Measurements from ENCODE around the gene DLX1.
"Not testable (repeated sequence)": the region's sequence is repeated elsewhere in the genome, so short reads cannot be mapped to it uniquely, and the experiment has no call there.

DLX1 gene

GRCh38 chr2:172085460-172086159, at the start of gene DLX1:
Gene DLX1, plus strand, starts transcription at chr2:172085507. Its CDS starts 171 bp downstream, at chr2:172085678.
- no peak for DNase-seq (ENCODE audit: low read depth in 1 of 2, low spot score in 1 of 2)

DNA sequence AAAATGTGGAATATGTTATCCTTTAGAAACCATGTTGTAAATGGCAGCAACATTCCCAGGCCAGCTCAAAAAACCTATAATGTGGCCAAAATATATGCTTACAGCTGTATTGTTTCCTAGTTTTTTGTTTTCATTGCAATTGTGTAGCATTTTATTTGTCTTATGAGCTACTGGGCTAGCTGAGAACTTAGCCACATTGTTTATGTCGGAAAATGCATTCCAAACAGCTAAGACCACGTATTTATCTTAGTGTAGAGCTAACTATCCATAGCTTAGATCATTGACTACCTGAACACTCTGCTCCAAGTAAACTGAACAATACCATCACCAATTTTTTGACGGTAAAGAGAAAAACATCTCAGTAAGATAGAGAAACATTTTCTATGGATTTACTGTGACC, 47.2 kb upstream of the DLX1 start:
- DNase-seq (ENCODE audit: low read depth in 1 of 2, low spot score in 1 of 2) = no peak

DNA sequence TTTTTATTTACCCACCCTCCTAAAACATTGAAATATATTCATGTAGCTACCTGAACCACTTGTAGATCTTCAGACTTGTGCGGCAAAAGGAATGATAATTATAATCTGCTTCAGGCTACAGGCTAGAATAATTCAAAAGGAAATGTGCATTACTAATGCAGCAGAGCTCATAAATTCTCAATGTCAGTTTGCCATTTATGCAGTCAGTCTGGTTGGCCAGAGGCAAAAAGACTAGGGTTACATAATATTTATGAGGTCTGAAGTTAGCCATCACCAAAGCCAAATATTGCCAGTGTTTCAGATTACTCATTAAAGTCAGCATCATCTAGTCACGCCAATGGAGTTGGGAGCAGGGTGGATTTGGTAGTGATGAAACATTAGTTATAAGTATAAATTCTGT, 46.7 kb upstream of the DLX1 start:
- DNase-seq (ENCODE audit: low read depth in 1 of 2, low spot score in 1 of 2) = no peak

DNA sequence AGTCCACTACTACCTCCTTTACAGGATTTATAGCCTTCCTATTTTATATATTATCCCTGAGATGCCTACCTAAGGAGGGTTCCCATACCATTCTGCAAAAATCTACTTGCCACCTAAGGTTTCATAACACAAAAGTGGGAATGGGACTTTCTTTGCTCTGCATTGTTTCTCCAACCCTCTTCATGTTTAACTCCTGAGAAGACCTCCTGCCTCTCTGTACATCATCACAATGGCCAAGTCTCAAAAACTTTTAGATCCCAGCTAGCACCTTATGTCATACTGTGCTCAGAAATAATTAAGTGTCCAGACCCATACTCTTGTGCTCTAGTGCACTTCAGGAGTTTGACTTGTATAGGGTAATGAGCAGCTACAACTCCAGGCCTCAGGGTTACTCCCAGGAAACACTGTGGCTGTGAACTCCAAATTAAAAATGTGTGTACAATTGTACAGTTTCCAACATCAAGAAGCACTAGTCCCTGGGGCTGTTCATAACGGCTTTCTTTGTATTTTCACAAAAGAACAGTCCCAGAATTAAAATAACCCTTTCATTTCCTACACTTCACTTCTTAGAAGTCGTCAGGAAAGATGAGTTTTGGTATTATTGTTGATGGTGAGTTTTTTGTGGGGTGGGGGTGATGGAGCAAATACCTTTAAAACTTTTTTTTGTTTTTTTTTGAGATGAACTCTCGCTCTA, 46.1 kb upstream of the DLX1 start:
- no peak for DNase-seq (ENCODE audit: low read depth in 1 of 2, low spot score in 1 of 2)

DNA sequence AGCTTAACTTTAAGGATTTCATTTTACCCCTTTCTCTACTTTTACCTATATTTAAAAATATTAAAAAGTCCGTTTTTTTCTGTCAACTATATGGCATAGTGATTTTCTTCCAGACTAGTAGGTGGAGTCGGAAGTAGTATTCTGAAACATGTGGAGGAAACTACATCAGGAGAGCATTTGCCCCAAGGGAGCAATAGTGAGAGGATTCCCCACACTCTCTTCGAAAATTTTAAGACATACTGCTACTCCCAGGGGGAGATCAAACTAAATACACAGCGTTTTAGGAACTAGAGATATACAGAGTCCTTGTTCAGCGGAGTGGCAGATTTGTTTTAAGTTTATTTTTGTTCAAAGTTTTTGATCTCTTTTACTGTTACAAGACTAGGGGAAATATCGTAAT, 45.0 kb upstream of the DLX1 start:
- no peak for DNase-seq (ENCODE audit: low read depth in 1 of 2, low spot score in 1 of 2)

GRCh38 chr2:172046080-172046678, 39.1 kb upstream of the DLX1 start:
- DNase-seq (ENCODE audit: low read depth in 1 of 2, low spot score in 1 of 2) = no peak

GRCh38 chr2:172046866-172047565, 38.3 kb upstream of the DLX1 start:
- DNase-seq (ENCODE audit: low read depth in 1 of 2, low spot score in 1 of 2) = no peak

GRCh38 chr2:172047566-172048507, 37.5 kb upstream of the DLX1 start:
- DNase-seq (ENCODE audit: low read depth in 1 of 2, low spot score in 1 of 2) = no peak

GRCh38 chr2:172048508-172049503, 36.5 kb upstream of the DLX1 start:
- no peak for DNase-seq (ENCODE audit: low read depth in 1 of 2, low spot score in 1 of 2)

GRCh38 chr2:172049567-172050120, 35.7 kb upstream of the DLX1 start:
- DNase-seq (ENCODE audit: low read depth in 1 of 2, low spot score in 1 of 2) = no peak

GRCh38 chr2:172050479-172051125, 34.7 kb upstream of the DLX1 start:
- DNase-seq (ENCODE audit: low read depth in 1 of 2, low spot score in 1 of 2) = no peak

GRCh38 chr2:172052000-172052983, 33.0 kb upstream of the DLX1 start:
- DNase-seq (ENCODE audit: low read depth in 1 of 2, low spot score in 1 of 2) = no peak

- no peak for DNase-seq (ENCODE audit: low read depth in 1 of 2, low spot score in 1 of 2)
Measured at GRCh38 chr2:172053486-172053885, 31.8 kb upstream of the DLX1 start.

- DNase-seq (ENCODE audit: low read depth in 1 of 2, low spot score in 1 of 2) = no peak
Measured at GRCh38 chr2:172056293-172056692, 29.0 kb upstream of the DLX1 start.

- no peak for DNase-seq (ENCODE audit: low read depth in 1 of 2, low spot score in 1 of 2)
Measured at GRCh38 chr2:172058660-172059059, 26.6 kb upstream of the DLX1 start.

GRCh38 chr2:172060118-172060517, 25.2 kb upstream of the DLX1 start:
- DNase-seq (ENCODE audit: low read depth in 1 of 2, low spot score in 1 of 2) = not testable (repeated sequence)

DNA sequence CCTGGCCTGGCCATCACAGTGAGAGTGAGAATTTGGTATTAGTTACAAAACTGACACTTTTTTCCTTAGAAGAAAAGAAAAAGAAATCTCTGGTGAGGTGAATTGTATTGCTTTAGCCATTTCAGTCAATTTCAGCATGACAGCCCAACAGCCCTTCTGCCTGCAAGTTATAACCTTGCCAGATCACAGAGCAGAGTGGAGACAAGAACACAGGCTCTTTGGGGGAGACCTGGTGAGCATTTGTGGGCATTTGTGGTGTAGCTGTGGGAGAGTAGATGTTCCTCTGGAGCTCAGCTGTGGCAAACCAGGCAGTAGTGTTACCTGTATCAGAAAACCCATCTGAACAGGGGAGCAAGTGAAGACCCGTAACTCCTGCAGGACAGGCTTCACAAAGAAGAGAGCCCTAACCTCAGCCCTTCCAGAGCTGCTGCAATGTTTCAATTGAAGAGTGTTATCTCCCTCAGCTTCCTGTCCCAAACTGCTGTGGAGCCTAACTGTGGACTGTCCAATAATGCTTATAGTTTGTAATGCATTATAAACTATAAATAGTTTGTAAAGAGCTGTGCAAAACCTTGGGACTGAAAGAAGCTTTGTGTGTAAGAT, 22.8 kb upstream of the DLX1 start:
- no peak for DNase-seq (ENCODE audit: low read depth in 1 of 2, low spot score in 1 of 2)

Measured in activated T-helper 1 cell treated with anti-CD3 and anti-CD28 coated beads, Interleukin-2, amount 50 U/mL, for 16 hours (primary cell).